HG03575 (cell line): ENCODE measurements around the gene MAP1A.

Experiments used
- ATAC-seq: cut with Tn5 transposase; IDR thresholded peaks from one replicate; pipeline ENCODE4 v1.9.1; 2021; ENCODE audit not compliant: unreplicated experiment, insufficient number of reproducible peaks, low FRiP score; ENCODE audit errors: extremely low read depth

Gene MAP1A

DNA sequence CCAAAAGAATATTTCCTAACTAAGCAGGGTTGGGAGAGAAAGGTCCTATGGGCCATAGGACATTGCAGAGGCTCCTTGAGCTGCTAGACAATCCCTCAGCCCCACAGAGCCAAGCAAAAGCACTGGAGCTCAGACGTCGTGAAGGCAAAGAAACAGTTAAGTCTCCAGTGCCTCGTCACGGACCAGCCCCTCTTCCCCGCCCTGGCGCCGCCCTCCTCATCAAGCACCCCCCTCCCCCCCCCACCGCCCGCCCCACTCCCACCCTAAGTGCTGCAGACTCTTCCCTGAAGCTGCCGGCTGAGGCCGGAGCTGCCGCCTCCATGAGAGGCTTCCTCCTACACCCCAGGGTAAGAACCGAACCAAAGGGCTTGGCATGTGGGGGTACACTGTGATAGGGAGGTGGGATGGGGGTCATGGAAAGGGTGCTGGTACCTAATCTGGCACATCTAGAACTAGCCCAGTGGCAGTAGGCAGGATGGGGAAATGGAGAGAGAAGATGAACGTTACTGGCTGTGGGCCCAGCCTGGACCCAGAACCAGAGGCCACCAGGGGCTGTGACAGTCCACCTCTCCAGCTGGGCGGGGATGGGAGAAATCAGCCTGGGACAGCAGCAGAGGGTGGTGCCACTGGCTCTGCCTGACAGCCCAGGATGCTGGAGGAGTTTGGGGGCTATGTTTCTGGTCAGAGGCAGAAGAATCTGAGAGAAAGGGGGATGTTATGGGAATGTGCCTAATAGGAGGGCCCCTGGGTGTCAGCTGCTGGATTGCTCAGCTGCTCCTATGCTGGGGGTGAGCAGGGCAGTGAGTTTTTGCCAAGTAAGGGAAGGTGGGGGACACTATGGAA, at the start of gene MAP1A:
Gene MAP1A, plus strand, starts transcription at position 255 of the 843 bp plus-strand sequence. CDS start 3,866 bp downstream, outside the sequence.
- no peak for ATAC-seq

DNA sequence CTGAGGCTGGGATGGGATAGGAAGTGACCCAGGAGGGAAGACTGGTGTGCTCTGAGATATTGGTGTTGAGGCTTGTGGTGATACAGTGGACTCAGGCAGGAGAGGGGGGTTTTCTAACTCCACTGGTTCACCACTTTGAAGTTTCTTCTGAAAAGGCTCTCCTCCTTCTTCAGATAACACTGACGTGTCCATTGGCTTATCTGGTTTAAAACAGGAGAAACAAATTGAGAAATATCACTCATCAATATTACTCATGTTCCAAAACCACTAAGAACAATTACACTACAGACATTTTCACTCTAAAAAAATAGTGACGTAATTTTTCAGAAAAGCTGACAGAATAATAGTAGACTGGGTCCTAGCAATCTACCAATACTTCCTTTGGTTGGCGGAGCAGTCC, 47.5 kb upstream of the MAP1A start:
- no peak for ATAC-seq

DNA sequence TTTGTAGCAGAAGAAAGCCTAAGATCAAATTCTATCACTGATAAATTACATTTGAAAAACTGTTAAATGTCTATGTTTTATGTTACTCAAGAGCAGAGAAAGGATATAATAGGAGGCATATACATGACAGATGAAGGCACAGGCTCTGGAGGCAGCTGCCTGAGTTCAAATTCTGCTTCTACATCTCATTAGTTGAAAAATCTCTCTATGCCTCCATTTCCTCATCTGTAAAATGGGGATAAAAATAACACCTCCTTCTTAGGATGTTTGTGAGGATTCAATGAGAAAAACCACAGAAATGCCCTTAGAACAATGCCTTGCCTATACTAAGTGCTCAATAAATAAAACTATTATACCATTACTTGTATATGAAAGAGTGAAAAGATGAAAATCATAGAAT, 45.4 kb upstream of the MAP1A start:
- ATAC-seq = no peak

GRCh38 chr15:43473885-43474284, 43.5 kb upstream of the MAP1A start:
- ATAC-seq = no peak

GRCh38 chr15:43483297-43484128, 33.9 kb upstream of the MAP1A start:
- ATAC-seq = no peak

DNA sequence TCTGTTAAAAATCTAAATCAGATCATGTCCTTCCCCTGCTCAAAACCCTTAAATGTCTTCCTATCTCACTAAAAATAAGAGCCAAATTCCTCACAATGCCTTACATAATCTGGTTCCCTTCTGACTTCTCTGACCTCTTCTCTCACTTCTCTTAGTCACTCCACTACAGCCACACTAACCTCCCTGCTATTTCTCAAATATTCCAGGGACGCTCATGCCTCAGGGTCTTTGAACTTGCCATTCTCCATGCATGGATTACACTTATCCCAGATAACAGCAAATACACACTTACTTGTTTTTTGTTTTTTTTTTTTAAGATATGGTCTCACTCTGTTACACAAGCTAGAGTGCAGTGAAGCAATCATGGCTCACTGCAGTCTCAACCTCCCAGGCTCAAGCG, 33.0 kb upstream of the MAP1A start:
- ATAC-seq = no peak

GRCh38 chr15:43487271-43487895, 30.0 kb upstream of the MAP1A start:
- no peak for ATAC-seq

DNA sequence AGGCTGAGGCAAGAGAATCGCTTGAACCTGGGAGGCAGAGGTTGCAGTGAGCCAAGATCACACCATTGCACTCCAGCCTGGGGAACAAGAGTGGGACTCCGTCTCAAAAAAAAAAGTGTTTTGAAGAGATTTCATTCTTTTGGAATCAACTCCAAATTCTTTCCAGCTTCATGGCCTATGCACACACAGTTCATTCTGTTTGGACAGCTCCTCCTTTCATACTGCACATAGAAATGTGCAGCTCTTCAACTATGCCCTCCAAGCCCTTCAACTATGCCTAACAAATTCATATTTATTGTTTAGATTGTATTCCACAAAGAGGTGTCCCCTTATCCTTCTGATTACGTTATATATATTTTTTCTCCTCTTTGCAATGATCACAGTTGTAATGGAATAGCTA, 28.6 kb upstream of the MAP1A start:
- no peak for ATAC-seq

- ATAC-seq = no peak
Measured at GRCh38 chr15:43489191-43489590, 28.2 kb upstream of the MAP1A start.

- no peak for ATAC-seq
Measured at GRCh38 chr15:43492266-43492665, 25.1 kb upstream of the MAP1A start.

DNA sequence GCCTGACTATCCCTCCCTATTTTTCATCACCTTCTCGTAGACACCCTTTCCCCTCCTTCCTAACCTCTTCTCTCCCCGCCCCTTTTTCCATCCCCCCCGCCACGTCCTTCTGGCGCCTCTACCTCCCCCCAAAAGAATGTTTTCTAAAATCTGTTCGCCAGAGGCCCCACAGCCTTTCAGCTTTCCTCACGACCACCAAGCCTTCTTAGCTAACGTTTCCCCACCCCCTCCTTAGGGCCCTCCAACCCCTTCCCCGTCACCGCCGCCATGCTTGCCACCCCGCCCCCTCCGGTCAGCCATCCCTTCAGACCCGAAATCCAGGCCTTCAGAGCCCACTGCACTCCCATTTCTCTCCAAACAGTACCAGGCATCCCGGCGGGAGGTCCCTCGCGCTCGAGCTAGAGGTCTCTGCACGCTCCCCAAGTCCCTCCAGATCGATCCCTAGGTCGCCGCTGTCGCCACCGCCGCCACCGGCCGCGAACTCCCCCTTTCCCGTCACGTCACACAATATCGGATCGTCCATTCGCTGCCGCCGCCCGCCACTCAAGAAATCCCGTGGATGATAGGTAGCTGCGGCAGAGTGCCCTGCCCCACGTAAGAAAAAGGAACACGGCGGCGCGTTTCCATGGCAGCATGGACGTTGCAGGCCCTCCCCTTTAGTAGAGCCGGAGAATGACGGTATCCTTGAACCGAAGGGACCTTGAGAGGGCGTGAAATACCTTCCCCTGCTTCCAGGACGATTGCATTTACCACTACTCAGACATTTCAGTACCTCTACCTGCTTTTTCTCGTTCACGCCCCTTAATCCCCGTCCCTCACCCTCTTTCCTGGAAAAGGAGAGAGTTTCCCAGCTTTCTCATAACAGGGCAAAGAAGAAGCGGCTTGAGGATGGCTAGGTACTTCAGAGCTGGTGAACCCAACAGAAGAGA, 24.5 kb upstream of the MAP1A start, which contains the start of gene TP53BP1:
Gene TP53BP1, minus strand, starts transcription at position 484 of the 929 bp plus-strand sequence. Its CDS starts 113 bp downstream, at position 371.
- ATAC-seq = no peak

- no peak for ATAC-seq
Measured at GRCh38 chr15:43493703-43494472, 23.5 kb upstream of the MAP1A start.

GRCh38 chr15:43498990-43499389, 18.4 kb upstream of the MAP1A start:
- ATAC-seq = no peak

- ATAC-seq = no peak
Measured at GRCh38 chr15:43499635-43500034, 17.8 kb upstream of the MAP1A start.

GRCh38 chr15:43505738-43506137, 11.7 kb upstream of the MAP1A start:
- no peak for ATAC-seq

DNA sequence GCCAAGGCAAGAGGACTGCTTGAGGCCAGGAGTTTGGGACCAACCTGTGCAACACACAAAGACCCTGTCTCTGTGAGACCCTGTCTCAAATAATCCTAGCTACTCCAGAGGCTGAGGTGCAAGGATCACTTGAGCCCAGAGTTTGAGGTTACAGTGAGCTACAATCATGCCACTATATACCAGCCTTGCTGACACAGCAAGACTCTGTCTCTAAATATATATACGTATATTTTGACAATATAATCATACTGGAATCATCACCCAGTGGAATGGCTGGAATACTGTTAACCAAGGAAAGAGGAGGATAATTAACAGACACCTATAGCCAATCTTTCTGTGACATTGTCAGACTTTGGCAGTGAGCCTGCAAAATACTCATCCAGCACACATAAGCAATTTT, 9.0 kb upstream of the MAP1A start:
- no peak for ATAC-seq

- no peak for ATAC-seq
Measured at GRCh38 chr15:43508991-43509659, 8.3 kb upstream of the MAP1A start.
